HEK293T (cell line): ENCODE data around the gene TGFBR1.

Experiments
- BHLHE40 ChIP-seq: fragments of 450-650 bp; IDR thresholded peaks from 2 replicates; pipeline ENCODE4 v1.6.1; 2016; ENCODE audit warnings: mild to moderate bottlenecking, moderate library complexity, borderline replicate concordance
- ELF4 ChIP-seq: fragments of 450-650 bp; IDR thresholded peaks from 2 replicates; pipeline ENCODE4 v1.6.1; 2017; ENCODE audit warnings: antibody characterized with exemption
- SP1 ChIP-seq: fragments of 450-650 bp; IDR thresholded peaks from 2 replicates; pipeline ENCODE4 v1.6.1; 2017

DNA sequence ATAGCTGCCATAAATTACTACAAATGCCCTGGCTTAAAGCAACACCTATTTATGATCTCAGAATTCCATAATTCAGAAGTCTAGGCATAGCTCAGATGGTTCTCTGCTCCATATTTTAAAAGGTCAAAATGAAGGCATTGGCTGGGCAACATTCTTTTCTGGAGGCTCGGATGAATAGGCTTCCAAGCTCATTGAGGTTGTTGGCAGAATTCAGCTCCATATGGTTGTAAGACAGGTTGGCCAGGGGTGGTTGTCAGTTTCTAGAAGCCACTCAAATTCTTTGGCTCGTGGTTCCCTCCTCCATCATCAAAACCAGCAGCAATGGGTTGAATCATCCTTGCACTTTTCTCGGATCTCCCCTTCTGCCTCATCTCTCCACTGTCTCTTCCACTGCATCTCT, 49.4 kb downstream of the TGFBR1 start:
- TF ChIP-seq SP1: no peak
- no peak for TF ChIP-seq BHLHE40
- no peak for TF ChIP-seq ELF4
